Prostate gland (tissue), 2 donors: ENCODE data around the gene ANKRD40CL. TPM values are rescaled to one million over a fixed set of nuclear protein-coding genes. Genes with fewer than 3 reads are reported as not detected.

ENCODE experiments used
- DNase-seq: peaks from one replicate; pipeline ENCODE4 v3.0.0-alpha.2; 2019; ENCODE audit warnings: low spot score
- H3K27ac ChIP-seq, 2 donors: fragments of 200-600 bp; sonication (generic); 2 replicates each; pipeline ENCODE4 v1.5.1; 2017 to 2019
- H3K27me3 ChIP-seq: fragments of 200-600 bp; sonication (generic); replicated peaks from 2 replicates; pipeline ENCODE4 v1.5.1; 2019; ENCODE audit not compliant: insufficient read depth
- H3K36me3 ChIP-seq, 2 donors: fragments of 200-600 bp; sonication (generic); 1 replicate in 1 of 2; 2 replicates in 1 of 2; pipeline versions ENCODE4 v1.5.1 to v1.8.1; 2017 to 2019
- H3K4me1 ChIP-seq: fragments of 200-600 bp; sonication (generic); replicated peaks from 2 replicates; pipeline ENCODE4 v1.5.1; 2019
- H3K4me3 ChIP-seq, 2 donors: fragments of 200-600 bp; sonication (generic); 2 replicates each; pipeline ENCODE4 v1.5.1; 2017 to 2019
- H3K9me3 ChIP-seq: fragments of 200-600 bp; sonication (generic); 2 replicates; pipeline ENCODE4 v1.5.1; 2017
- CTCF ChIP-seq, 4 experiments: fragments of 200-600 bp in 2 of 4; fragments of 450-650 bp in 2 of 4; sonication (generic) in 2 of 4; IDR thresholded peaks; 1 replicate in 3 of 4; 2 replicates in 1 of 4; pipeline ENCODE4 v1.5.1; 2016 to 2019; ENCODE audit warnings: antibody characterized with exemption in 4 of 4, mild to moderate bottlenecking in 2 of 4, moderate library complexity in 2 of 4
- POLR2A ChIP-seq: fragments of 450-650 bp; IDR thresholded peaks from one replicate; pipeline ENCODE4 v1.6.1; 2016; ENCODE audit warnings: antibody characterized with exemption, mild to moderate bottlenecking
- POLR2AphosphoS5 ChIP-seq: sonication (generic); formaldehyde crosslinking; IDR thresholded peaks from one replicate; pipeline ENCODE4 v1.6.1; 2017; ENCODE audit warnings: antibody characterized with exemption
- WGBS: methylation state at CpG from one replicate; pipeline ENCODE4 v1.1.5; 2018; 5-methylcytosine and 5-hydroxymethylcytosine counted together
- intact Hi-C: fragments of 100-400 bp; cut with DNase I; formaldehyde crosslinking; loops from one replicate; pipeline ENCODE4 v1.14.2; 2022
- total RNA-seq, 2 donors: library from RNA; depleted of rRNA; stranded (reverse); fragments of >200 nt; gene quantifications; one replicate each; pipeline ENCODE4 v1.1.0, GENCODE V29; 2016

ANKRD40CL gene
- total RNA-seq, 2 donors from 2014 or later = not detected

GRCh38 chr17:50783905-50784304, 16.6 kb upstream of the ANKRD40CL start:
- intact Hi-C loops = loop anchor here (2.0 to 10.0 kb wide), 3 partner anchors 57 to 239 kb away; partner anchors contain the start of gene SPATA20
- no peak for DNase-seq
- 90% methylated on average over 2 of the region's 2 CpGs for WGBS

GRCh38 chr17:50783193-50783660, 15.9 kb upstream of the ANKRD40CL start:
- 24% methylated on average over 7 of the region's 7 CpGs for WGBS
- Histone ChIP-seq H3K9me3 (no peaks in the 10 kb centered on the region), H3K27ac (no peak overlapping the region), H3K27me3 (no peaks in the 10 kb centered on the region), H3K4me1 (no peaks in the 10 kb centered on the region), H3K4me3 (no peak overlapping the region), H3K36me3 (no peaks in the 10 kb centered on the region)
- TF ChIP-seq POLR2A = no peak
- TF ChIP-seq POLR2AphosphoS5 = peak; percentile 53
- TF ChIP-seq CTCF (IDR thresholded peaks at IDR 0.05) = peak; percentile 84 to 99 (median 97)
- peak; percentile 74 for DNase-seq
- intact Hi-C loops = loop anchor here (2.0 to 10.0 kb wide), 3 partner anchors 58 to 238 kb away; partner anchors contain the start of gene SPATA20

More at GRCh38 chr17:50783905-50784304, 16.6 kb upstream of the ANKRD40CL start:
- H3K27me3 ChIP-seq = no peaks in the 10 kb centered on the region
- no peaks in the 10 kb centered on the region for H3K36me3 ChIP-seq
- H3K4me1 ChIP-seq = no peaks in the 10 kb centered on the region
- H3K4me3 ChIP-seq = no peak overlapping the region
- no peak overlapping the region for H3K27ac ChIP-seq
- no peaks in the 10 kb centered on the region for H3K9me3 ChIP-seq
- no peak for TF ChIP-seq CTCF (IDR thresholded peaks at IDR 0.05)
- TF ChIP-seq POLR2AphosphoS5 = no peak
- TF ChIP-seq POLR2A = no peak

- no peaks in the 10 kb centered on the region for H3K4me1 ChIP-seq
- no peak for TF ChIP-seq POLR2AphosphoS5
- no peak for TF ChIP-seq CTCF (IDR thresholded peaks at IDR 0.05)
- no peaks in the 10 kb centered on the region for H3K27me3 ChIP-seq
- H3K36me3 ChIP-seq = no peaks in the 10 kb centered on the region
- 55% methylated on average over 38 of the region's 38 CpGs for WGBS
- H3K4me3 ChIP-seq = no peak overlapping the region
- no peak overlapping the region for H3K27ac ChIP-seq
- DNase-seq = no peak
- intact Hi-C loops = loop anchor here (10.0 kb wide), 2 partner anchors 174 to 236 kb away; partner anchors contain the start of gene SPATA20
- no peaks in the 10 kb centered on the region for H3K9me3 ChIP-seq
These were observed 13.8 kb upstream of the ANKRD40CL start for GRCh38 chr17:50781167-50781566.

GRCh38 chr17:50779747-50780353, 12.5 kb upstream of the ANKRD40CL start:
- 92% methylated on average over 9 of the region's 9 CpGs for WGBS
- H3K27me3 ChIP-seq = no peaks in the 10 kb centered on the region
- H3K36me3 ChIP-seq = no peaks in the 10 kb centered on the region
- no peak for TF ChIP-seq CTCF (IDR thresholded peaks at IDR 0.05)
- no peak for TF ChIP-seq POLR2A
- TF ChIP-seq POLR2AphosphoS5 = no peak
- intact Hi-C loops = loop anchor here (10.0 kb wide), 2 partner anchors 175 to 235 kb away; partner anchors contain the start of gene SPATA20
- H3K4me3 ChIP-seq = no peak overlapping the region
- H3K4me1 ChIP-seq = no peaks in the 10 kb centered on the region
- H3K9me3 ChIP-seq = no peaks in the 10 kb centered on the region
- DNase-seq = no peak
- no peak overlapping the region for H3K27ac ChIP-seq

GRCh38 chr17:50778988-50779387, 11.7 kb upstream of the ANKRD40CL start:
- WGBS = 84% methylated on average over 4 of the region's 4 CpGs
- Histone ChIP-seq H3K27ac (no peak overlapping the region), H3K4me1 (no peaks in the 10 kb centered on the region)

More at GRCh38 chr17:50778988-50779387, 11.7 kb upstream of the ANKRD40CL start:
- Histone ChIP-seq H3K36me3 (no peaks in the 10 kb centered on the region), H3K27me3 (no peaks in the 10 kb centered on the region), H3K9me3 (no peaks in the 10 kb centered on the region), H3K4me3 (no peak overlapping the region)
- no peak for TF ChIP-seq POLR2AphosphoS5
- no peak for TF ChIP-seq POLR2A
- TF ChIP-seq CTCF (IDR thresholded peaks at IDR 0.05) = no peak
- intact Hi-C loops = no loop called here
- DNase-seq = no peak
